ENCODE measurements around the gene MAN2B2.

The MAN2B2 gene

DNA sequence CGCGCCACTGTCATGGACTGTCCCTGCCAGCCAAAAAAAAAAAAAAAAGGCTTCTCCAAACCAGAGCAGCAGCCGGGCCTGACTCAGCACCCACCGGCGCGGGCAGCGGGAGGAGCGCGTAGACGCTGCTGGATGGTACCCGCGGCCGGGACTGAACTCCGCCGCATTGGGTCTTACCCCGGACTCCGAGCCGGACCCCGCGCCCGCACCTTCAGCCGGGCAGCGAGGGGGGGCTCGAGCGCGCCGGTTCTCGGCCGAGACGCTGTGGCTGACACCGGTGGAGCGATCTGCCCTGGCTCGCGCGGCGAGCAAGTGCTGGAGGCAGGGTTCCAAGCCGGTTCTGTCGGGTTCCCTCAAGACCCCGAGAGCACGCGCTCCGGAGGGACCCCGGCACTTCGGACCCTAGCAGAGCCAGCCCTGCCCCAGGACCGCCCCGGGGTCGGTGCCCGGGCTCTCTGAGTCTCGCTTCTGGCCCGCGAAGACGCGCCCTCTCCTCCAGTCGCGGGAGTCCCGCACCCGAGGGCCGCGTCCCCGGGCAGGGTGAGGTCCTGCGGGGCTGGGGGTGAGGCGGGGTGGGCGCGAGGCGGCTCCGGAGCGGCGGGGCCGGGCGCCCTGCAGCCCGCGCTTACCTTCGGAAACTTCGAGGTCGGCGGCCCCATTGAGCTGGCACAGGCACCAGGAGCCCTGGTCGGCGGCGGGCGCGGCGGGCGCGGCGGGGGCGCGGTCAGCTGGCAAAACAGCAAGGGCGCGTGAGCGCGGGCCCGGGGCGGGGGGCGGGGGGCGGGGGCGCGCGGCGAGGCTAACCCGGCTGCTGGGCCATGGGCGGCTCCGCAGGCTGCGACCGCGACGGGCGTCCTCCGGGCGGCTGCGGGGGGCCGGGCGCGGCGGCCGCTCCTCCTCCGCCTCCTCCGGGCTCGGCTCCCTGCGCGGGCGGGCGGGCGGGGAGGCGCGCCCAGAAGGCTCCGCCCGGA lies 11.8 kb upstream of the MAN2B2 start:
- H3K4me3 ChIP-seq (ENCODE audit: insufficient read depth, low read length, poor library complexity, severe bottlenecking) = no peak overlapping the region

DNA sequence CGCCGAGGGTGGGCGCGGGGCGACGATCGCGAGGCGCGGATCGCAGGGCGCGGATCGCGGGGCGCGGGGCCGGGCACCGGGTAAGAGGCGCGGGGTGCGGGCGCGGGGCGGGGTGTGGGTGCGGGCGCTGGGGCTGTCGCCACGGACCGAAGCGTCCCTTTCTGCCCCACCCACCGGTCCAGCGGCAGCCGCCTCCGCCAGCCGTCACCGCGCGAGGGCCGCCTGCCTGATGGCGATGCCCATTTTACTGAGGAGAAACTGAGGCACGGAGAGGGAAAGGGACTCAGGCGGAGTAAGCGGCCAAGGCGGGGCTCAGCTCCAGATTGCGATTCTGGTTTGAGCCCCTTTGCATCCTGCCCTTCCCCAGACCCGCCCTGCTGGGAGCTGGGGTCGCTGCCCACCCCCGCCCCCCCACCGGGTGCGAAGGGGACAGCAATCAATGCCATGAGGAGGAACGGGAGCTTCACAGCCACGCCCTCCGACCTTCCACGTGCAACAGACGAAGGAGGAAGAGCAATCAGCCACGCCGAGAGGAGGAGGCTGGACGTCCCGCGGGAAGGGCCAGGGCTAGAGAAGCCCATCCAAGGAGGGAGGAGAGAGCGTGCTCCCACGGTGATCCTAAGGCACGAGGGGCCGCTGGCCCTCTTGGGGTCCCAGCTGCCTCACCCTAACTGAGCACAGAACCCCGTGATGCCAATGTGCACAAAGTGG lies 10.9 kb upstream of the MAN2B2 start:
- no peaks in the 10 kb centered on the region for H3K79me2 ChIP-seq (ENCODE audit: insufficient read depth, low read length)
- no peaks in the 10 kb centered on the region for H3K9me2 ChIP-seq (replicated peaks; ENCODE audit: insufficient read depth, low read length)
- no peak overlapping the region for H3K9ac ChIP-seq (ENCODE audit: low read length)
- no peak overlapping the region for H3K4me3 ChIP-seq (ENCODE audit: insufficient read depth, low read length, poor library complexity, severe bottlenecking)
- no peaks in the 10 kb centered on the region for H3K9me3 ChIP-seq (ENCODE audit: insufficient read depth, low read length)
- no peaks in the 10 kb centered on the region for H3F3A ChIP-seq (ENCODE audit: insufficient read depth)
- no peak overlapping the region for H3K4me2 ChIP-seq (ENCODE audit: low read depth, low read length, poor library complexity, severe bottlenecking)
- no peak overlapping the region for H3K27ac ChIP-seq (ENCODE audit: low read depth, low read length)
- H4K20me1 ChIP-seq (ENCODE audit: low read depth, low read length) = no peaks in the 10 kb centered on the region
- no peak for TF ChIP-seq EZH2phosphoT487 (conservative IDR thresholded peaks at IDR 0.05; ENCODE audit: low read length)
- TF ChIP-seq, protein P1, sequence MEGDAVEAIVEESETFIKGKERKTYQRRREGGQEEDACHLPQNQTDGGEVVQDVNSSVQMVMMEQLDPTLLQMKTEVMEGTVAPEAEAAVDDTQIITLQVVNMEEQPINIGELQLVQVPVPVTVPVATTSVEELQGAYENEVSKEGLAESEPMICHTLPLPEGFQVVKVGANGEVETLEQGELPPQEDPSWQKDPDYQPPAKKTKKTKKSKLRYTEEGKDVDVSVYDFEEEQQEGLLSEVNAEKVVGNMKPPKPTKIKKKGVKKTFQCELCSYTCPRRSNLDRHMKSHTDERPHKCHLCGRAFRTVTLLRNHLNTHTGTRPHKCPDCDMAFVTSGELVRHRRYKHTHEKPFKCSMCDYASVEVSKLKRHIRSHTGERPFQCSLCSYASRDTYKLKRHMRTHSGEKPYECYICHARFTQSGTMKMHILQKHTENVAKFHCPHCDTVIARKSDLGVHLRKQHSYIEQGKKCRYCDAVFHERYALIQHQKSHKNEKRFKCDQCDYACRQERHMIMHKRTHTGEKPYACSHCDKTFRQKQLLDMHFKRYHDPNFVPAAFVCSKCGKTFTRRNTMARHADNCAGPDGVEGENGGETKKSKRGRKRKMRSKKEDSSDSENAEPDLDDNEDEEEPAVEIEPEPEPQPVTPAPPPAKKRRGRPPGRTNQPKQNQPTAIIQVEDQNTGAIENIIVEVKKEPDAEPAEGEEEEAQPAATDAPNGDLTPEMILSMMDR (IDR thresholded peaks at IDR 0.05; ENCODE audit: insufficient read depth, low read length, poor library complexity, severe bottlenecking) = no peak
- H3K27me3 ChIP-seq (ENCODE audit: low read length) = no peaks in the 10 kb centered on the region
- H3K36me3 ChIP-seq (ENCODE audit: low read length) = no peaks in the 10 kb centered on the region
- H2AFZ ChIP-seq (ENCODE audit: low read depth, low read length, severe bottlenecking) = no peak overlapping the region

More for the DNA sequence above, 11.8 kb upstream of the MAN2B2 start:
- Histone ChIP-seq H3K9me2 (replicated peaks; ENCODE audit: insufficient read depth, low read length) (no peaks in the 10 kb centered on the region), H3K79me2 (ENCODE audit: insufficient read depth, low read length) (no peaks in the 10 kb centered on the region), H3F3A (ENCODE audit: insufficient read depth) (no peaks in the 10 kb centered on the region), H3K4me2 (ENCODE audit: low read depth, low read length, poor library complexity, severe bottlenecking) (no peak overlapping the region), H3K27me3 (ENCODE audit: low read length) (no peaks in the 10 kb centered on the region), H3K9me3 (ENCODE audit: insufficient read depth, low read length) (no peaks in the 10 kb centered on the region), H3K27ac (ENCODE audit: low read depth, low read length) (no peak overlapping the region), H2AFZ (ENCODE audit: low read depth, low read length, severe bottlenecking) (no peak overlapping the region), H3K36me3 (ENCODE audit: low read length) (no peaks in the 10 kb centered on the region), H3K9ac (ENCODE audit: low read length) (no peak overlapping the region), H4K20me1 (ENCODE audit: low read depth, low read length) (no peaks in the 10 kb centered on the region)
- TF ChIP-seq, protein P1 (IDR thresholded peaks at IDR 0.05; ENCODE audit: insufficient read depth, low read length, poor library complexity, severe bottlenecking) = no peak
- TF ChIP-seq EZH2phosphoT487 (conservative IDR thresholded peaks at IDR 0.05; ENCODE audit: low read length) = no peak

DNA sequence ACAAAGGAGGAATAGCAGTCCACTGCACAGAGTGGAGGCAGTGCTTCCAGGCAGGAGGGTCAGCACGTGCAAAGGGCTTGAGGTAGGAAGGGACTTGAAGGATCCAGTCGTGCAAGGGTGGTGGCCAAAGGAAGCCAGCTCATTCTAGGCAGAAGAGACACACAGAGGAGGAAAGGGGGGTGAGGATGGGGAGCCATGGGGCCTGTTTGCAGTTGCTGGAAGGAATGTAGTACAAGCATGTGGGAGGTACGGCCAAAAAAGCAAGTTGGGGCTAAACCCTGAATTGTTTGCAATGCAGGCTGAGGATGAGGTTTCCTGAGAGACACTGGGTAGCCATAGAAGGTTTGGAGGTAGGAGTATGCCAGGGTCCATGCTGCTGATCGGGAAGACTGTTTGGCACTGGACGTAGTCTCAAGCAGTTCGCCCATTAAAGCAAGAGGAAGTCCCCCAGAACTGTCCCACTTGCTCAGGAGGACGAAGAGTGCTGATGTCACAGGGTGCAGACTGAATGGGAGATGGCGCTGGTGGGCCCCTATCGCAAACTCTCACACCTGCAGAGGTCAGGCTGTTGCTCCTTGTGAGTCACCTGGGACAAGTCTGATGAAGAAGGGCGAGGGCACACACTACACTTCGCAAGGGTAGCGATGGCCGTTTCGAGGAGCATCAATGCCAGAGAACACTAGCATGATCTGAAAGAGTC lies 9.1 kb upstream of the MAN2B2 start:
- Histone ChIP-seq H4K20me1 (ENCODE audit: low read depth, low read length) (no peaks in the 10 kb centered on the region), H3K4me2 (ENCODE audit: low read depth, low read length, poor library complexity, severe bottlenecking) (no peak overlapping the region), H3K27ac (ENCODE audit: low read depth, low read length) (no peak overlapping the region)

More for the DNA sequence above, 9.1 kb upstream of the MAN2B2 start:
- Histone ChIP-seq H3K36me3 (ENCODE audit: low read length) (no peaks in the 10 kb centered on the region), H3K9me2 (replicated peaks; ENCODE audit: insufficient read depth, low read length) (no peaks in the 10 kb centered on the region), H3K4me3 (ENCODE audit: insufficient read depth, low read length, poor library complexity, severe bottlenecking) (no peak overlapping the region), H3F3A (ENCODE audit: insufficient read depth) (no peaks in the 10 kb centered on the region), H2AFZ (ENCODE audit: low read depth, low read length, severe bottlenecking) (no peak overlapping the region), H3K9me3 (ENCODE audit: insufficient read depth, low read length) (no peaks in the 10 kb centered on the region), H3K27me3 (ENCODE audit: low read length) (no peaks in the 10 kb centered on the region), H3K79me2 (ENCODE audit: insufficient read depth, low read length) (no peaks in the 10 kb centered on the region), H3K9ac (ENCODE audit: low read length) (no peak overlapping the region)
- TF ChIP-seq, protein P1 (IDR thresholded peaks at IDR 0.05; ENCODE audit: insufficient read depth, low read length, poor library complexity, severe bottlenecking) = no peak
